Activated naive CD8-positive, alpha-beta T cell treated with anti-CD3 and anti-CD28 coated beads for 36 hours (primary cell): ENCODE results near the gene SLC23A2. TPM values are rescaled to one million over a fixed set of nuclear protein-coding genes. Genes with fewer than 3 reads are reported as not detected.
"Not testable (repeated sequence)": the region's sequence is repeated elsewhere in the genome, so short reads cannot be mapped to it uniquely, and the experiment has no call there.

Experiments used
- DNase-seq: peaks from one replicate; pipeline ENCODE4 v3.0.0; 2021
- H3K27ac Mint-ChIP-seq: one replicate; pipeline ENCODE4 v1.8.0; 2022; ENCODE audit warnings: mild to moderate bottlenecking, moderate library complexity, mixed read lengths
- H3K27me3 Mint-ChIP-seq: one replicate; pipeline ENCODE4 v1.8.0; 2022; ENCODE audit warnings: mild to moderate bottlenecking, mixed read lengths
- H3K36me3 Mint-ChIP-seq: one replicate; pipeline ENCODE4 v1.8.0; 2021; ENCODE audit warnings: mild to moderate bottlenecking, mixed read lengths
- H3K4me1 Mint-ChIP-seq: one replicate; pipeline ENCODE4 v1.8.0; 2021; ENCODE audit warnings: mixed read lengths
- H3K4me3 Mint-ChIP-seq: one replicate; pipeline ENCODE4 v1.8.0; 2022; ENCODE audit warnings: mild to moderate bottlenecking, moderate library complexity, mixed read lengths
- H3K9me3 Mint-ChIP-seq: one replicate; pipeline ENCODE4 v1.8.0; 2022; ENCODE audit warnings: mixed read lengths
- total RNA-seq, 2 experiments: library from RNA; stranded (reverse); gene quantifications; one replicate each; pipeline ENCODE4 v1.2.3, GENCODE V29; 2021

The SLC23A2 gene
- 10 to 100 TPM; 23.2 TPM for total RNA-seq

GRCh38 chr20:5001174-5002076 is at the start of gene SLC23A2:
Gene SLC23A2, minus strand, starts transcription at chr20:5001510. Its CDS starts 68,948 bp downstream, at chr20:4932562.
- peak; percentile 71 for DNase-seq
- peak within 1 kb of the TSS; percentile 97 for H3K4me3 Mint-ChIP-seq
- H3K36me3 Mint-ChIP-seq, result peaks cover 8% of the 10 kb centered on the region

GRCh38 chr20:5046656-5047339 is 45.5 kb upstream of the SLC23A2 start:
- Mint-ChIP-seq H3K27me3 (no peaks in the 10 kb centered on the region), H3K27ac (no peak overlapping the region), H3K9me3 (no peaks in the 10 kb centered on the region), H3K4me1 (no peaks in the 10 kb centered on the region), H3K36me3 (no peaks in the 10 kb centered on the region), H3K4me3 (no peak overlapping the region)
- no peak for DNase-seq

More at GRCh38 chr20:5001174-5002076, at the start of gene SLC23A2:
- no peaks in the 10 kb centered on the region for H3K9me3 Mint-ChIP-seq
- peak within 1 kb of the TSS; percentile 95 for H3K27ac Mint-ChIP-seq
- no peaks in the 10 kb centered on the region for H3K27me3 Mint-ChIP-seq
- H3K4me1 Mint-ChIP-seq, result peaks cover 34% of the 10 kb centered on the region

- no peak overlapping the region for H3K27ac Mint-ChIP-seq
Measured at GRCh38 chr20:5045906-5046305, 44.6 kb upstream of the SLC23A2 start.

GRCh38 chr20:5044075-5044620 is 42.8 kb upstream of the SLC23A2 start:
- Mint-ChIP-seq H3K27me3 (no peaks in the 10 kb centered on the region), H3K27ac (no peak overlapping the region), H3K4me3 (no peak overlapping the region), H3K36me3 (no peaks in the 10 kb centered on the region), H3K9me3 (no peaks in the 10 kb centered on the region), H3K4me1 (peaks cover 6% of the 10 kb centered on the region)
- no peak for DNase-seq

More at GRCh38 chr20:5045906-5046305, 44.6 kb upstream of the SLC23A2 start:
- Mint-ChIP-seq H3K4me3 (no peak overlapping the region), H3K27me3 (no peaks in the 10 kb centered on the region), H3K36me3 (no peaks in the 10 kb centered on the region), H3K9me3 (no peaks in the 10 kb centered on the region), H3K4me1 (no peaks in the 10 kb centered on the region)
- no peak for DNase-seq

GRCh38 chr20:5041433-5041832 is 40.1 kb upstream of the SLC23A2 start:
- H3K4me3 Mint-ChIP-seq, result no peak overlapping the region
- H3K27ac Mint-ChIP-seq, result no peak overlapping the region
- H3K27me3 Mint-ChIP-seq, result no peaks in the 10 kb centered on the region
- no peak for DNase-seq
- H3K36me3 Mint-ChIP-seq, result no peaks in the 10 kb centered on the region
- no peaks in the 10 kb centered on the region for H3K9me3 Mint-ChIP-seq
- H3K4me1 Mint-ChIP-seq, result peaks cover 8% of the 10 kb centered on the region

GRCh38 chr20:5040345-5040744 is 39.0 kb upstream of the SLC23A2 start:
- no peaks in the 10 kb centered on the region for H3K9me3 Mint-ChIP-seq
- peaks cover 8% of the 10 kb centered on the region for H3K4me1 Mint-ChIP-seq
- DNase-seq, result no peak
- no peaks in the 10 kb centered on the region for H3K27me3 Mint-ChIP-seq
- H3K27ac Mint-ChIP-seq, result no peak overlapping the region
- H3K4me3 Mint-ChIP-seq, result no peak overlapping the region
- H3K36me3 Mint-ChIP-seq, result no peaks in the 10 kb centered on the region

GRCh38 chr20:5039889-5040288 is 38.6 kb upstream of the SLC23A2 start:
- H3K4me3 Mint-ChIP-seq, result no peak overlapping the region
- H3K27me3 Mint-ChIP-seq, result no peaks in the 10 kb centered on the region
- H3K36me3 Mint-ChIP-seq, result no peaks in the 10 kb centered on the region
- H3K9me3 Mint-ChIP-seq, result no peaks in the 10 kb centered on the region
- H3K4me1 Mint-ChIP-seq, result peaks cover 8% of the 10 kb centered on the region
- no peak overlapping the region for H3K27ac Mint-ChIP-seq
- DNase-seq, result no peak

- peak; percentile 46 for DNase-seq
- no peaks in the 10 kb centered on the region for H3K9me3 Mint-ChIP-seq
- H3K27me3 Mint-ChIP-seq, result no peaks in the 10 kb centered on the region
- H3K36me3 Mint-ChIP-seq, result no peaks in the 10 kb centered on the region
- H3K27ac Mint-ChIP-seq, result no peak overlapping the region
- H3K4me1 Mint-ChIP-seq, result peaks cover 8% of the 10 kb centered on the region
- H3K4me3 Mint-ChIP-seq, result no peak overlapping the region
Measured at GRCh38 chr20:5039255-5039657, 37.9 kb upstream of the SLC23A2 start.

- no peak overlapping the region for H3K27ac Mint-ChIP-seq
- H3K27me3 Mint-ChIP-seq, result no peaks in the 10 kb centered on the region
- H3K4me1 Mint-ChIP-seq, result peaks cover 8% of the 10 kb centered on the region
- no peaks in the 10 kb centered on the region for H3K9me3 Mint-ChIP-seq
- no peaks in the 10 kb centered on the region for H3K36me3 Mint-ChIP-seq
- DNase-seq, result no peak
- H3K4me3 Mint-ChIP-seq, result no peak overlapping the region
Measured at GRCh38 chr20:5036828-5037227, 35.5 kb upstream of the SLC23A2 start.

GRCh38 chr20:5035518-5035917 is 34.2 kb upstream of the SLC23A2 start:
- H3K4me3 Mint-ChIP-seq, H3K4me1 Mint-ChIP-seq, H3K9me3 Mint-ChIP-seq, DNase-seq, H3K27ac Mint-ChIP-seq, H3K36me3 Mint-ChIP-seq, H3K27me3 Mint-ChIP-seq: not testable (repeated sequence)

- no peaks in the 10 kb centered on the region for H3K36me3 Mint-ChIP-seq
- DNase-seq, result no peak
- no peaks in the 10 kb centered on the region for H3K4me1 Mint-ChIP-seq
- no peak overlapping the region for H3K27ac Mint-ChIP-seq
- H3K4me3 Mint-ChIP-seq, result no peak overlapping the region
- H3K9me3 Mint-ChIP-seq, result no peaks in the 10 kb centered on the region
- H3K27me3 Mint-ChIP-seq, result no peaks in the 10 kb centered on the region
Measured at GRCh38 chr20:5033566-5033965, 32.3 kb upstream of the SLC23A2 start.

- not testable (repeated sequence) for H3K4me1 Mint-ChIP-seq, H3K36me3 Mint-ChIP-seq, H3K9me3 Mint-ChIP-seq, DNase-seq, H3K27me3 Mint-ChIP-seq, H3K4me3 Mint-ChIP-seq, H3K27ac Mint-ChIP-seq
Measured at GRCh38 chr20:5031701-5032100, 30.4 kb upstream of the SLC23A2 start.

GRCh38 chr20:5031206-5031557 is 29.9 kb upstream of the SLC23A2 start:
- H3K4me1 Mint-ChIP-seq, result no peaks in the 10 kb centered on the region
- no peak for DNase-seq
- no peaks in the 10 kb centered on the region for H3K9me3 Mint-ChIP-seq
- H3K27me3 Mint-ChIP-seq, result no peaks in the 10 kb centered on the region
- no peaks in the 10 kb centered on the region for H3K36me3 Mint-ChIP-seq
- H3K27ac Mint-ChIP-seq, result no peak overlapping the region
- H3K4me3 Mint-ChIP-seq, result no peak overlapping the region

GRCh38 chr20:5030348-5031205 is 29.3 kb upstream of the SLC23A2 start:
- Mint-ChIP-seq H3K27me3 (no peaks in the 10 kb centered on the region), H3K4me1 (no peaks in the 10 kb centered on the region), H3K36me3 (no peaks in the 10 kb centered on the region), H3K27ac (no peak overlapping the region), H3K9me3 (no peaks in the 10 kb centered on the region), H3K4me3 (no peak overlapping the region)
- DNase-seq, result no peak
